H9 (cell line): Measurements from ENCODE around the gene ZBED2. TPM values are rescaled to one million over a fixed set of nuclear protein-coding genes. Genes with fewer than 3 reads are reported as not detected.

Experiments used
- DNase-seq: peaks from one replicate; pipeline ENCODE4 v3.0.0-alpha.2; 2017
- H2AFZ ChIP-seq: one replicate; pipeline ENCODE4 v1.6.1; 2013; ENCODE audit warnings: mild to moderate bottlenecking, low read length, control low read depth, moderate library complexity
- H2AK5ac ChIP-seq: 2 replicates; pipeline ENCODE4 v1.6.1; 2013; ENCODE audit warnings: low read length, control low read depth, mixed read lengths; ENCODE audit not compliant: insufficient read length
- H2BK120ac ChIP-seq: one replicate; pipeline ENCODE4 v1.6.1; 2013; ENCODE audit warnings: low read depth, mild to moderate bottlenecking, low read length, control low read depth, inconsistent platforms; ENCODE audit not compliant: poor library complexity, severe bottlenecking
- H2BK12ac ChIP-seq: 2 replicates; pipeline ENCODE4 v1.6.1; 2013; ENCODE audit warnings: low read length, control low read depth, mixed read lengths, low read depth; ENCODE audit not compliant: insufficient read length
- H2BK15ac ChIP-seq: 2 replicates; pipeline ENCODE4 v1.6.1; 2013; ENCODE audit warnings: low read depth, low read length, control low read depth
- H2BK20ac ChIP-seq: one replicate; pipeline ENCODE4 v1.6.1; 2013; ENCODE audit warnings: low read depth, mild to moderate bottlenecking, low read length, control low read depth, inconsistent platforms; ENCODE audit not compliant: poor library complexity, severe bottlenecking
- H2BK5ac ChIP-seq: 2 replicates; pipeline ENCODE4 v1.6.1; 2013; ENCODE audit warnings: low read length, control low read depth, mixed read lengths; ENCODE audit not compliant: insufficient read length
- H3K14ac ChIP-seq: 2 replicates; pipeline ENCODE4 v1.6.1; 2013; ENCODE audit warnings: low read length, control low read depth; ENCODE audit not compliant: insufficient read depth
- H3K18ac ChIP-seq: 2 replicates; pipeline ENCODE4 v1.6.1; 2013; ENCODE audit warnings: low read depth, mild to moderate bottlenecking, mixed read lengths, low read length, control low read depth; ENCODE audit not compliant: insufficient read length
- H3K23ac ChIP-seq: 2 replicates; pipeline ENCODE4 v1.6.1; 2013; ENCODE audit warnings: low read length, control low read depth, mixed read lengths, low read depth; ENCODE audit not compliant: insufficient read length
- H3K23me2 ChIP-seq: 2 replicates; pipeline ENCODE4 v1.6.1; 2013; ENCODE audit warnings: low read depth, mild to moderate bottlenecking, mixed read lengths, low read length, control low read depth; ENCODE audit not compliant: insufficient read length, poor library complexity, severe bottlenecking
- H3K27ac ChIP-seq: 2 replicates; pipeline ENCODE4 v1.5.1; 2013; ENCODE audit warnings: low read length, control low read depth, mixed read lengths, low read depth; ENCODE audit not compliant: insufficient read length
- H3K27me3 ChIP-seq: 2 replicates; pipeline ENCODE4 v1.6.1; 2013; ENCODE audit warnings: low read length, control low read depth, inconsistent platforms; ENCODE audit not compliant: insufficient read depth
- H3K4ac ChIP-seq: 2 replicates; pipeline ENCODE4 v1.6.1; 2013; ENCODE audit warnings: low read depth, mild to moderate bottlenecking, control low read depth, inconsistent platforms, low read length, moderate library complexity
- H3K4me1 ChIP-seq: 2 replicates; pipeline ENCODE4 v1.6.1; 2013; ENCODE audit warnings: low read length, control low read depth, inconsistent platforms; ENCODE audit not compliant: insufficient read depth
- H3K4me2 ChIP-seq: 2 replicates; pipeline ENCODE4 v1.6.1; 2013; ENCODE audit warnings: low read length, control low read depth, mixed read lengths; ENCODE audit not compliant: insufficient read length, insufficient read depth
- H3K56ac ChIP-seq: 2 replicates; pipeline ENCODE4 v1.6.1; 2013; ENCODE audit warnings: low read depth, mild to moderate bottlenecking, mixed read lengths, low read length, control low read depth; ENCODE audit not compliant: insufficient read length
- H3K79me1 ChIP-seq: 2 replicates; pipeline ENCODE4 v1.6.1; 2013; ENCODE audit warnings: low read depth, mild to moderate bottlenecking, moderate library complexity, low read length, control low read depth, inconsistent platforms; ENCODE audit not compliant: insufficient read depth, poor library complexity, severe bottlenecking
- H3K79me2 ChIP-seq: 2 replicates; pipeline ENCODE4 v1.6.1; 2013; ENCODE audit warnings: low read length, control low read depth, inconsistent platforms; ENCODE audit not compliant: insufficient read depth
- H3K9ac ChIP-seq: 2 replicates; pipeline ENCODE4 v1.6.1; 2013; ENCODE audit warnings: low read length, control low read depth, mixed read lengths; ENCODE audit not compliant: insufficient read length; ENCODE audit errors: extremely low read depth
- H3K9me3 ChIP-seq: one replicate; pipeline ENCODE4 v1.6.1; 2013; ENCODE audit warnings: low read depth, low read length, inconsistent platforms; ENCODE audit not compliant: control insufficient read depth
- H3T11ph ChIP-seq: one replicate; pipeline ENCODE4 v1.6.1; 2013; ENCODE audit warnings: mild to moderate bottlenecking, low read length, control low read depth, inconsistent platforms
- H4K20me1 ChIP-seq: one replicate; pipeline ENCODE4 v1.6.1; 2013; ENCODE audit not compliant: control insufficient read depth, insufficient read length, insufficient read depth
- H4K5ac ChIP-seq: 2 replicates; pipeline ENCODE4 v1.6.1; 2013; ENCODE audit warnings: low read depth, mild to moderate bottlenecking, mixed read lengths, low read length, control low read depth; ENCODE audit not compliant: insufficient read length
- H4K8ac ChIP-seq: replicated peaks from 2 replicates; pipeline ENCODE4 v1.6.1; 2013; ENCODE audit warnings: low read length, control low read depth, mixed read lengths, low read depth; ENCODE audit not compliant: insufficient read length
- H4K91ac ChIP-seq: 2 replicates; pipeline ENCODE4 v1.6.1; 2013; ENCODE audit warnings: low read depth, mild to moderate bottlenecking, moderate library complexity, mixed read lengths, low read length, control low read depth; ENCODE audit not compliant: insufficient read length
- H3K27ac Mint-ChIP-seq, 3 experiments: 2 replicates in 2 of 3; 3 replicates in 1 of 3; pipeline ENCODE4 v1.8.0; 2020 to 2021; ENCODE audit warnings: mixed read lengths in 3 of 3, mild to moderate bottlenecking in 1 of 3, moderate library complexity in 1 of 3
- H3K27me3 Mint-ChIP-seq: 2 replicates; pipeline ENCODE4 v1.8.0; 2021; ENCODE audit warnings: low read depth, mild to moderate bottlenecking, moderate library complexity, mixed read lengths
- H3K36me3 Mint-ChIP-seq, 3 experiments: 2 replicates in 2 of 3; 3 replicates in 1 of 3; pipeline ENCODE4 v1.8.0; 2020 to 2021; ENCODE audit warnings: low read depth in 3 of 3, mixed read lengths in 3 of 3; ENCODE audit not compliant: insufficient read depth in 1 of 3
- H3K4me1 Mint-ChIP-seq, 2 experiments: 2 replicates each; pipeline ENCODE4 v1.8.0; 2020; ENCODE audit warnings: mixed read lengths in 2 of 2
- H3K4me3 Mint-ChIP-seq, 2 experiments: 2 replicates in 1 of 2; 3 replicates in 1 of 2; pipeline ENCODE4 v1.8.0; 2020 to 2021; ENCODE audit warnings: mild to moderate bottlenecking in 2 of 2, mixed read lengths in 2 of 2, moderate library complexity in 1 of 2
- H3K9me3 Mint-ChIP-seq, 2 experiments: 2 replicates in 1 of 2; 3 replicates in 1 of 2; pipeline ENCODE4 v1.8.0; 2020; ENCODE audit warnings: mild to moderate bottlenecking in 2 of 2, mixed read lengths in 2 of 2, moderate library complexity in 1 of 2
- WGBS: extraction: QIAGEN DNeasy Blood & Tissue Kit; methylation state at CpG from one replicate; pipeline ENCODE4 v1.1.7; 2013; ENCODE audit warnings: missing lambda C conversion rate, low lambda C conversion rate, mixed read lengths; ENCODE audit not compliant: insufficient read length; ENCODE audit errors: extremely low coverage; 5-methylcytosine and 5-hydroxymethylcytosine counted together
- total RNA-seq: library from RNA; stranded (reverse); gene quantifications from 2 replicates; pipeline ENCODE4 v1.2.1, GENCODE V29; 2021
- TF ChIP-seq, protein P1 (sequence below): fragments of 200-600 bp; sonication (generic); conservative IDR thresholded peaks from 3 replicates; pipeline ENCODE4 v1.8.0; 2021; ENCODE audit warnings: antibody characterized with exemption, mild to moderate bottlenecking

Gene ZBED2
- total RNA-seq, 1 experiment from 2014 or later, result not detected

GRCh38 chr3:111610612-111611054 lies 15.5 kb upstream of the ZBED2 start:
- H4K5ac ChIP-seq, result no peak overlapping the region
- peaks cover 0 to 3% of the 10 kb centered on the region in 2 experiments; a peak in 1 of 4 replicates for H3K4me1 Mint-ChIP-seq
- no peak overlapping the region for H3K56ac ChIP-seq
- H3K23ac ChIP-seq, result no peak overlapping the region
- no peaks in the 10 kb centered on the region for H3K79me1 ChIP-seq
- H3K9ac ChIP-seq, result no peak overlapping the region
- H4K91ac ChIP-seq, result no peak overlapping the region
- no peak overlapping the region for H3K14ac ChIP-seq
- H3K23me2 ChIP-seq, result no peaks in the 10 kb centered on the region
- H3K27ac ChIP-seq, result no peak overlapping the region
- no peak overlapping the region for H2BK5ac ChIP-seq
- no peak overlapping the region for H2BK15ac ChIP-seq
- H3K79me2 ChIP-seq, result no peaks in the 10 kb centered on the region
- H3K18ac ChIP-seq, result no peak overlapping the region
- H2BK120ac ChIP-seq, result no peak overlapping the region
- no peak overlapping the region for H2AFZ ChIP-seq
- WGBS, result no CpG with 5 or more reads among the region's 8 CpGs
- no peak overlapping the region; a peak in 1 of 7 replicates for H3K27ac Mint-ChIP-seq
- no peaks in the 10 kb centered on the region for H3K36me3 Mint-ChIP-seq
- no peaks in the 10 kb centered on the region for H3K4me1 ChIP-seq
- H2BK12ac ChIP-seq, result no peak overlapping the region
- H3K4me3 Mint-ChIP-seq, result no peak overlapping the region
- no peak overlapping the region for H2BK20ac ChIP-seq
- TF ChIP-seq, protein P1, sequence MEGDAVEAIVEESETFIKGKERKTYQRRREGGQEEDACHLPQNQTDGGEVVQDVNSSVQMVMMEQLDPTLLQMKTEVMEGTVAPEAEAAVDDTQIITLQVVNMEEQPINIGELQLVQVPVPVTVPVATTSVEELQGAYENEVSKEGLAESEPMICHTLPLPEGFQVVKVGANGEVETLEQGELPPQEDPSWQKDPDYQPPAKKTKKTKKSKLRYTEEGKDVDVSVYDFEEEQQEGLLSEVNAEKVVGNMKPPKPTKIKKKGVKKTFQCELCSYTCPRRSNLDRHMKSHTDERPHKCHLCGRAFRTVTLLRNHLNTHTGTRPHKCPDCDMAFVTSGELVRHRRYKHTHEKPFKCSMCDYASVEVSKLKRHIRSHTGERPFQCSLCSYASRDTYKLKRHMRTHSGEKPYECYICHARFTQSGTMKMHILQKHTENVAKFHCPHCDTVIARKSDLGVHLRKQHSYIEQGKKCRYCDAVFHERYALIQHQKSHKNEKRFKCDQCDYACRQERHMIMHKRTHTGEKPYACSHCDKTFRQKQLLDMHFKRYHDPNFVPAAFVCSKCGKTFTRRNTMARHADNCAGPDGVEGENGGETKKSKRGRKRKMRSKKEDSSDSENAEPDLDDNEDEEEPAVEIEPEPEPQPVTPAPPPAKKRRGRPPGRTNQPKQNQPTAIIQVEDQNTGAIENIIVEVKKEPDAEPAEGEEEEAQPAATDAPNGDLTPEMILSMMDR, result no peak
- no peak overlapping the region for H4K8ac ChIP-seq
- H3K4me2 ChIP-seq, result no peak overlapping the region
- no peaks in the 10 kb centered on the region; the same call in 1 of the 2 replicates for H3K27me3 Mint-ChIP-seq
- no peak overlapping the region for H3T11ph ChIP-seq
- no peaks in the 10 kb centered on the region for H3K9me3 ChIP-seq
- H3K4ac ChIP-seq, result no peak overlapping the region
- no peaks in the 10 kb centered on the region; a peak in 1 of 5 replicates for H3K9me3 Mint-ChIP-seq
- no peak for DNase-seq
- H2AK5ac ChIP-seq, result no peak overlapping the region
- no peaks in the 10 kb centered on the region for H4K20me1 ChIP-seq
- no peaks in the 10 kb centered on the region for H3K27me3 ChIP-seq
